Right atrium auricular region (tissue), 2 donors: Measurements from ENCODE around the gene ITGA1. TPM values are rescaled to one million over a fixed set of nuclear protein-coding genes. Genes with fewer than 3 reads are reported as not detected.

Source experiments
- DNase-seq: peaks from one replicate; pipeline ENCODE4 v3.0.0-alpha.2; 2019; ENCODE audit warnings: low spot score
- H3K27ac ChIP-seq, 2 donors: fragments of 200-600 bp; sonication (generic); 1 replicate in 1 of 2; 2 replicates in 1 of 2; pipeline ENCODE4 v1.5.1; 2016 to 2019
- H3K27me3 ChIP-seq, 2 donors: fragments of 200-600 bp; sonication (generic); one replicate each; pipeline versions ENCODE4 v1.5.1 to v1.6.0; 2017 to 2019
- H3K36me3 ChIP-seq: fragments of 200-600 bp; sonication (generic); one replicate; pipeline ENCODE4 v1.5.1; 2016
- H3K4me1 ChIP-seq, 2 donors: fragments of 200-600 bp; sonication (generic); one replicate each; pipeline versions ENCODE4 v1.5.1 to v1.6.0; 2017 to 2019
- H3K4me3 ChIP-seq, 2 donors: fragments of 200-600 bp; sonication (generic); 1 replicate in 1 of 2; 2 replicates in 1 of 2; pipeline ENCODE4 v1.5.1; 2017 to 2019; ENCODE audit warnings: mild to moderate bottlenecking in 1 of 2, moderate library complexity in 1 of 2
- H3K9me3 ChIP-seq, 2 donors: fragments of 200-600 bp; sonication (generic); one replicate each; pipeline ENCODE4 v1.5.1; 2019
- CTCF ChIP-seq, 2 donors: fragments of 200-600 bp; sonication (generic); IDR thresholded peaks; one replicate each; pipeline ENCODE4 v1.5.1; 2019; ENCODE audit warnings: antibody characterized with exemption in 2 of 2
- total RNA-seq, 2 donors: library from RNA; depleted of rRNA; stranded (reverse); fragments of >200 nt; gene quantifications; one replicate each; pipeline ENCODE4 v1.1.0, GENCODE V29; 2016

The ITGA1 gene
- total RNA-seq, 2 donors from 2014 or later = 13.2 to 26.8 TPM

GRCh38 chr5:52807723-52808122 is 20.0 kb downstream of the ITGA1 start:
- no peak for DNase-seq
- H3K36me3 ChIP-seq = no peaks in the 10 kb centered on the region
- H3K27ac ChIP-seq = no peak overlapping the region
- no peak overlapping the region for H3K4me3 ChIP-seq
- H3K4me1 ChIP-seq = peaks cover 0 to 48% of the 10 kb centered on the region in 2 donors
- no peaks in the 10 kb centered on the region for H3K27me3 ChIP-seq
- TF ChIP-seq CTCF (IDR thresholded peaks at IDR 0.05) = no peak
- H3K9me3 ChIP-seq = no peaks in the 10 kb centered on the region

- Histone ChIP-seq H3K9me3 (no peaks in the 10 kb centered on the region), H3K27me3 (no peaks in the 10 kb centered on the region), H3K4me3 (no peak overlapping the region), H3K36me3 (no peaks in the 10 kb centered on the region), H3K27ac (peak overlapping the region in 1 of 2 donors; percentile 34), H3K4me1 (peaks cover 0 to 41% of the 10 kb centered on the region in 2 donors)
- no peak for TF ChIP-seq CTCF (IDR thresholded peaks at IDR 0.05)
- DNase-seq = no peak
Measured at GRCh38 chr5:52808316-52808901, 20.7 kb downstream of the ITGA1 start.

GRCh38 chr5:52809884-52810283 is 22.2 kb downstream of the ITGA1 start:
- Histone ChIP-seq H3K4me1 (peaks cover 0 to 36% of the 10 kb centered on the region in 2 donors), H3K4me3 (no peak overlapping the region), H3K36me3 (no peaks in the 10 kb centered on the region), H3K27ac (peak overlapping the region; percentile 28 to 34), H3K9me3 (no peaks in the 10 kb centered on the region), H3K27me3 (no peaks in the 10 kb centered on the region)
- no peak for DNase-seq
- TF ChIP-seq CTCF (IDR thresholded peaks at IDR 0.05) = no peak

GRCh38 chr5:52810426-52810825 is 22.7 kb downstream of the ITGA1 start:
- no peak for TF ChIP-seq CTCF (IDR thresholded peaks at IDR 0.05)
- Histone ChIP-seq H3K9me3 (no peaks in the 10 kb centered on the region), H3K4me1 (peaks cover 0 to 30% of the 10 kb centered on the region in 2 donors), H3K4me3 (no peak overlapping the region), H3K36me3 (no peaks in the 10 kb centered on the region), H3K27ac (peak overlapping the region; percentile 28 to 34), H3K27me3 (no peaks in the 10 kb centered on the region)
- no peak for DNase-seq

- no peaks in the 10 kb centered on the region for H3K9me3 ChIP-seq
- H3K27ac ChIP-seq = peak overlapping the region in 1 of 2 donors; percentile 34
- no peak overlapping the region for H3K4me3 ChIP-seq
- TF ChIP-seq CTCF (IDR thresholded peaks at IDR 0.05) = no peak
- peaks cover 0 to 28% of the 10 kb centered on the region in 2 donors for H3K4me1 ChIP-seq
- H3K36me3 ChIP-seq = no peaks in the 10 kb centered on the region
- H3K27me3 ChIP-seq = no peaks in the 10 kb centered on the region
- no peak for DNase-seq
Measured at GRCh38 chr5:52811067-52811749, 23.5 kb downstream of the ITGA1 start.
